Measurements from ENCODE around the gene IGFL4.

Gene IGFL4

DNA sequence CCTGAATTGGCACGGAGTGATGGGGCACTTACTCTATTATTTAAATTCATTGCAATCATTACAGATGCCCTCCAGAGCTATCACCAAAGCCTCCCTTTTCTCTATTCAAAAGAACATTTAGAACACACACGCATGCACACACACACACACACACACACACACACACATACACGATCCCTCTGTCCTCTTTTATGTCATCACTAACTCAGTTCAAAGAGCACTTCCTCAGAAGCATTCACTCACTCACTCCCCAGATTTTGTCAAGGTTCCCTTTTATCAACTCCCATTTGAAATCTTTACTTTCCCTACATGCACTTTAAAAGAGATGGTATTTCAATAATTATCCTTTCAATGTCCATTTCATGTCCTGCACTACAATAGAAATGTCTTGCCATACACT lies 22.4 kb upstream of the IGFL4 start:
- no peak for DNase-seq (ENCODE audit: low read depth)

DNA sequence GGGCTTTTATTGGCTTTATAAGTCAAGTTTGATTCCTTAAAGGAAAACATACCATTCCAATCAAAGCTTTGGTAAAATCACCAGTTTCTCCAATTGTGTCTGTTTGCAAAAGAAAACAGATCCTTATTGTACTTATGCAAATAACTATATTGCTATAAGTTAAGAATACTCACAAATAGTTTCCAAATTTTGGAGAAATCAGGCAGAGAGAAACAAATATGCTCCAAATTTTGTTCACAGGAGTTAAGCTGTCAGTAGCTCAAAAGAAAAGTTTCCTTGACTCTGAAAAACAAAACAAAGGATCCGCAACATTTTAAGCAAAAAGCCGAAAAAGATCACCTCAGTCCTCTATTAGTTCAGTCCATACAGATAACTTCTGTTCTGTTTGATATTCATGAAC lies 19.2 kb upstream of the IGFL4 start:
- DNase-seq (ENCODE audit: low read depth): no peak

DNA sequence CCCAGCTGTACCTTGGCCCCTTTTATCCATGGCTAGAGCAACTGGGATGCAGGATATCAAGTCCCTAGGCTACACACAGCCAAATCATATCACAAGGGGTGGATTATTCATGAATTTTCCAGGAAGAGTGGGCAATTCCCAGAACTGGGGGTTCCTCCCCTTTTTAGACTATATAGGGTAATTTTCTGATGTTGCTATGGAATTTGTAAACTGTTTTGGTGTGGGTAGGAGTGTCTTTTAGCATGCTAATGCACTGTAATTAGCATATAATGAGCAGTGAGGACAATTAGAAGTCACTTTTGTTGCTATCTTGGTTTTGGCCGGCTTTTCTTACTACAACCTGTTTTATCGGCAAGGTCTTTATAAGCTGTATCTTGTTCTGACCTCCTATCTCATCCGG lies 18.0 kb upstream of the IGFL4 start:
- DNase-seq (ENCODE audit: low read depth): no peak

DNA sequence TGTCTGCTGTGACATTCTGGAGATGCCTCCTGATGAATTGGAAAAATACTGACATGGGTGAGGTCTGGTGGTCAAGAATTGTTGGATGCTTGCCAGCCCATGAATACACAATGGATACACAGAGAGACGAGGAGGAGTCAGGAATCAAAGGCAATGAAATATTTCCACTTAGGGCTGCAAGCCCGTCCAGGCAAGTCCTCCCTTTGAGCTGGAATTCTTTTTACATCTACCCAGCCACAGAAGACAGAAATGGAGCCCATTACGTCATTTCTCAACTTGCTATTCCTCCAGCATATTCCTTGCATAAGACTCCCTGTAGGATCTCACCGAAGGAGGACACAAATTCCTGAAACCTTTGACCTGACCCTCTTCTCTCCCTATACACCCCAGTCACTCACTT lies 15.7 kb upstream of the IGFL4 start:
- no peak for DNase-seq (ENCODE audit: low read depth)

DNA sequence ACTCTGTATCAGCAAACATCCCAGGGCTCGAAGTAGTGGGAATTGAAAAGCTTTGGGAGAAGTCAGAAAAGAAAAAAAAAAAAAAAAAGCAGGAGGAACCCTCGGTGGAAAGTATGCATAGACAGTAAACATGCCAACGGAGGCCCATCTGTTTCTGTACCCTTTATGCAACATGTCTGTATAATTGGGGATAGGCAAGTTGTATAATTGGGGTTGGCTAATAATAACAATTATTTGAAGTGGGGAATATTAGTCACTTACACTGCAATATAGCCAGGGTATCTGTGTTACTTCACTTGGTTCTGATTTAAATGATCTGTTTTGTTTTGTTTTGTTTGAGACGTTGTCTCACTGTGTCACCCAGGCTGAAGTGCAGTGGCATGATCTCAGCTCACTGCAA lies 12.1 kb upstream of the IGFL4 start:
- DNase-seq (ENCODE audit: low read depth): no peak

DNA sequence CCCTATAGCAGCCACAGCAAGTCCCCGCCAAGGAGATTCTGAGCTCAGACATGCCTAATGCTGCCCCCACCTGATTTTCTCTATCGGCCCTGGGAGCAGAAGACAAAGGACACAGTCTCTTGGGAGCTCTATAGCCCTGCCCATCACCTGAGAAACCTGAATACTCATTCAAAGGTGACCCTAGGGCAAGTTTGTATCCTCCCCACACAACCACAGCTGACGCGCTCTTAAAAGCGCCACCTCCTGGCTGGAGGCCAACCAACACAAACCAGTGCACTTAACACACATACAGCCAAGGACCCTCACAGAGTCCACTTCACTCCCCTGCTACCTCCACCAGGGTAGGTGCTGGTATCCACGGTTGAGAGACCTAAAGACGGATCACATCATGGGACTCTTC lies 8.8 kb upstream of the IGFL4 start:
- DNase-seq (ENCODE audit: low read depth): no peak

DNA sequence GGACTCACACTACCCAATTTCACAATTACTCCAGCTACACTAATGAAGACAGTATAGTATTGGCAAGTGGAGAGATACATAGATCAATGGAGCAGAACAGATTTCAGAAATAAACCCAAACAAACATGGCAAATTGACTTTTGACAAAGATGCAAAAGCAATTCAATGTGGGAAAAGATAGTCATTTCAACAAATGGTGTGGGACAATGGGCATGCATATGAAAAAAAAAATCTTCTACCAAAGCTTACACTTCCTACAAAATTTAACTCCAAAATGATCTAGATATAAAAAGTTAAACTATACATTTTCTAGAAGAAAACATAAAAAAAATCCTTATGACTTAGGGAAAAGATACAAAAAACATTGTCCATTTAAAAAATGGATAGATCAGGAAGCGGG lies 2.7 kb upstream of the IGFL4 start:
- DNase-seq (ENCODE audit: low read depth): no peak

DNA sequence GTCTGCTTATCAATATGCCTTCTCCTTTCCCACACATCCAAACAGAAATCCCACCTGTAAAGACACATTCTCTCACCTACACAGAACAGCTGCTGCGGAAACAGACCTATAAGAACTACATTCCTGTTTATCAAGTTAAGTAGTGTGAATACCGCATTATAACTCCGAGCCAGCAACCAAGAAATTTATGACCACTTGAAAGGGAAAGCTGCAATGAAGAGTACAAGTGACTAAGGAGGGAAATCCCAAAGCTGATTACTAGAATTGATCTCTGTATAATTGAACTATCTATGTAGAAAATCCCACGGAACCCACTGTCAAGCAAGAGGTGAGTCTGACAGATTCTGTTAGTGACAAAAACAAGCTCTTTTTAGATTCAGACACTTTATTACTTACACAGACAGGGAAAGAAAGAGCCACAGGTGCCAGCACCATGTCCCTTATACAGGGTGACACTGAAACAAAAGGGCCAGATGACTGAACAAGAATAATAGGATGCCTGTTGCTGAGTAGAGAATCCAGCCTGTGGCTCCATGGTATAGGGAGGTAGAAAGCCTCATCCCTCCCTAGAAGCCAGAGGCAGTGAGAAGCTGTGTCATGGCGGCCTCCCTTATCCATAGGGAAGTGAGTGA lies 1.6 kb upstream of the IGFL4 start:
- no peak for DNase-seq (ENCODE audit: low read depth)

DNA sequence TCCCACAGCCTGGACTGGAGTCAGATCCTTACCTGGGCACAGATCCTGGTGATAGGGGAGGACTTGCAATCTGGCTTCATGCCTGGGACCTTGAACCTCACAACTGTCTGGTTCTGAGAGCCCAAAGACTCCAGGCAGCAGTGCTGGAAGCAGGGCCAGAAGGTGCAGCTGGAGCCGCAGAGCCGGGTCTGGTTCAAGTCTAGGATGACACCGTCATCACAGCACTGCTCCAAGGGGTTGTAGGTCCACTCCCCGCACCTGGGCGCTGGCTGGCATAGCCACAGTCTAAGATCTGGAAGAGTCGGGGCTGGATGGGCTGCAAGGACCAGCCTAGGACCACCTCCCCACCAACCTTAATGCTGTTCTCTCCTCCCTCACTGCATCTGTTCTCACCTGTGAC lies 677 bp downstream of the IGFL4 start:
- no peak for DNase-seq (ENCODE audit: low read depth)

DNA sequence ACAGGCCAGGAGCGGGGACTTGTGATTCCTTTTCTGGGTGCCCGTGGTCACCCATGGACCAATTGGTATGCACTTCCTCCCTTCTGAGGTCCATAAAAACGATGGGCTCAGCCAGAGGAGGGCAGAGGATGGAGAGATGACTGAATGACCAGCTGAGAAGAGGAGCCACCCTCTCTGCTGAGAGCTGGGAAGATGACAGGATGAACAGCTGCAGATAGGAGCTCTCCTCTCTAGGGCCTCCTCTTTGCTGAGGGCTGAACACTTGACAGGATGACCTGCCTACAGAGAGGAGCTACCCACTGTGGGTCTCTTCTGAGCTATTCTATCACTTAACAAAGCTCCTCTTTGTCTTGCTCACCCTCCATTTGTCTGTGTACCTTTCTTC lies 4.1 kb downstream of the IGFL4 start:
- DNase-seq (ENCODE audit: low read depth): no peak

DNA sequence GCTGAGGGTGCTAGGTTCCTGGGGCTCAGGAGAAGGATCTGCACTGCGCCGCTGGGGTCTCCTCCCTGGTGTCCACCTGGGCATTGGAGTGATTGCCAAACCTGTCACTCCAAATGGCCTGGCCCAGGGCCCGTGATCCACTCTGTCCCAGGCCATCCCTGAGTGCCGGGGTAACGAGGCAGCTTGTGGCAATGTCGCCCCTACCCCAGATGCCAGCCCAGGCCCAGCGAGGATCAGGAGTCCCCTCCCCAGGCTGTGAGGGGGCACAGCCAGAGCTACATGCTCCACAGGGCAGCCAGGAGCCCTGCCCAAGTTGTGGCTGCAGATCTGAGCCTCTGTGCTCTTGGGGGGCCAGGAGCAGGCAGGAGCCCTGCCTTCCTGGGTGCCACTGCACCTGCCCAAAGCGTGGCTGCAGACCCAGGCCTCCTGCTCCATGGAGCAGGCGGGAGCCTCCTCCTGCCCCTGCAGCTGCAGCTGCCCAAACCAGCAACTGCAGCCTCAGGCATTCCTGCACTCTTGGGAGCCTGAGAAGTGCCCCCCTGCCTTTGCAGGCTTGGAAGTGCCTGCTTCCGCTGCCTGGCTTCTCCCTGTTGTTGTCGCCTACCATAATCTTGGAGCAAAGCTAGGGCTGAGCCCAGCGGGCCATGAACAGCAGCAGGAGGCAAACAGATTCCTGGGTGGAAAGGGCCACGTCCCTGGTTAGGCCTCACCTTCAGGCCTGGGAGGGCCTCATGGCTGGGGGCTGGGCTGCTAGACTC lies 4.6 kb downstream of the IGFL4 start:
- DNase-seq (ENCODE audit: low read depth): no peak

DNA sequence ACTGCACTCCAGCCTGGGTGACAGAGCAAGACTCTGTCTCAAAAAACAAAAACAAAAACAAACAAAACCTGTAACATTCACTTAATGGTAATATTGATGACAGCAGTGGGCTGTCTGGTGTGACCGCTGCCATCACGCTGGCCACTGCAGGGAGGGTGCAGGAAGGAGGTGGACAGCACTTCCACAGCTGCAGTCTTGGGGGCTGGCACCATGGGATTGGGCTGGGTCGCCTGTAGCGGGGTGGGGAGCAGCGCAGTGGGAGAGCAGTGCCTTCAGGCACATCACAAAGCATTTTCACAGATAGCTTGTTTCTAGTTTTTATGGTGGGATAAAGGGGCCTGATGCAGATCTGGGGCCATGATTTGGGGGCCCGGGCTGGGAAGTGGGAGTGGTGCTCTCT lies 5.3 kb downstream of the IGFL4 start:
- DNase-seq (ENCODE audit: low read depth): no peak

DNA sequence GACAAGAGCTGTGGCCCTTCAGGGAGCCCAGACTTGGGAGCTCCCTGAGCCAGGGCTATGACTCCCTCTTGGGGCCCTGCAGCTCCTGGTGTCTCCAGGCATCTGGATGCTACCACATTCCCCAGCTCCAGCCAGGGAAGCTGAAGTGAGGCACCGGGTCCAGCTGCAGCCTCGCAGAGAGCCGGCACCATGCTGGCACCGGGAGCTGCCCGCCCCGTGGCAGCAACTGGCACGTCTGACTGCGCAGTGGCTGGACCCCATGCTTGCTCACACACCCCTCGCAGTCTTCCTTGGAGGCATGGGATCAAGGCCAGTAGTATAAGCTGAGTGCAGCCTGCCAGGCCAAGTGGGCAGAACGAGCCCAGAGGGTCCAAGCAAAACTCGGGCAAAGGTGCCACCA lies 7.4 kb downstream of the IGFL4 start:
- no peak for DNase-seq (ENCODE audit: low read depth)

DNA sequence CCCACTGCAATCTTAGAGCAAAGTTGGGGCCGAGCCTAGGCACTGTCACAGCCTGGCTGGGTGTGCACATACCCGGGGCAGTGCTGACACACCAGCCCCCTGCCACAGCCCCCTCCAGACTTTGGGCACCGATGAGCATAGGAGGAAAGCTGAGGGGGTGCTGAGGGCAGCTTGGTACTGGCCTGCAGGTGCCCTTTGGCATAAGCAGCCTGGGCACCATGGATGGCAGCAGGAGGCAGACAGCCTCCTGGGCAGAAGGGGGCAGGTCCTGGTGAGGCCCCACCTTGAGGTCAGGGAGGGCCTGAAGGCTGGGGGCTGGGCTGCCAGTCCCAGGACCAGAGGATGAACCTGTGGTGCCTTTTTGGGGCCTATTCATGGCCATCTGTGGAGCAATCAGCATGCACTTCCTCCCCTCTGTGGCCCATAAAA lies 8.2 kb downstream of the IGFL4 start:
- no peak for DNase-seq (ENCODE audit: low read depth)

DNA sequence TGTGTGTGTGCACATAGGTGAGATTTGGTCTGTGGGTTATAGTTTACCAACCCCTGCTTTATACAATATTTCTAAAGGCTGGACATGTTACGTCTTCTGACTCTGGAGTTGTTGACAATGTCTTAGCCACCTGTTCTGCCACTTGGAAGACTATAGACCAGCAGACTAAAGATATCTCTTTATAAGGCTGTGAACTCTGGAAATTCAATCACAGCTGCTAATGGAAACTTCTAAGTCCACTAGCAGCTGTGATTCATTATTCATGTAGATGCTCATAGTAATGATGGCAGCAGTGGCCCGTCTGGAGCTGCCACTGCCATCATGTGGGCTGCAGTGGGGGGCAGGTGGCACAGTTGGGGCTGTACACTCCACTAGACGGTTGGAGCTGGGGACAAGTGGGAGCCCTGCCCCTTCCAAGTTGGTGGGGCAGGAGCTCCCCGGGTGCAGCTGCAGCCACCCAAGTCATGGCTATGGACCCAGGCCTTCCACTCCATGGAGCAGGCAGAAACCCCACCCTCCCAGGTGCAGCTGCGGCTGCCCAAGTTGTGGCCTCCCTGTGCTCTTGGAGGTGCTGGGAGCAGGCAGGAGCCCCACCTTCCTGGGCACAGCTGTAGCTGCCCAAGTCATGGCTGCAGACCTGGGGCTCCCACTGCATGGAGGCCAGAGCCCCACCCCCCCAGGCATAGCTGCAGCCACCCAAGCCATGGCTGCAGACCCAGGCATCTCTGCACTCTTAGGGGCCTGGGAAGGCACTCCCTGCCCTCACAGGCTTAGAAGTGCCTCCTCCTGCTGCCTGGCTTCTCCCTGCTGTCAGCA lies 8.8 kb downstream of the IGFL4 start:
- DNase-seq (ENCODE audit: low read depth): no peak

DNA sequence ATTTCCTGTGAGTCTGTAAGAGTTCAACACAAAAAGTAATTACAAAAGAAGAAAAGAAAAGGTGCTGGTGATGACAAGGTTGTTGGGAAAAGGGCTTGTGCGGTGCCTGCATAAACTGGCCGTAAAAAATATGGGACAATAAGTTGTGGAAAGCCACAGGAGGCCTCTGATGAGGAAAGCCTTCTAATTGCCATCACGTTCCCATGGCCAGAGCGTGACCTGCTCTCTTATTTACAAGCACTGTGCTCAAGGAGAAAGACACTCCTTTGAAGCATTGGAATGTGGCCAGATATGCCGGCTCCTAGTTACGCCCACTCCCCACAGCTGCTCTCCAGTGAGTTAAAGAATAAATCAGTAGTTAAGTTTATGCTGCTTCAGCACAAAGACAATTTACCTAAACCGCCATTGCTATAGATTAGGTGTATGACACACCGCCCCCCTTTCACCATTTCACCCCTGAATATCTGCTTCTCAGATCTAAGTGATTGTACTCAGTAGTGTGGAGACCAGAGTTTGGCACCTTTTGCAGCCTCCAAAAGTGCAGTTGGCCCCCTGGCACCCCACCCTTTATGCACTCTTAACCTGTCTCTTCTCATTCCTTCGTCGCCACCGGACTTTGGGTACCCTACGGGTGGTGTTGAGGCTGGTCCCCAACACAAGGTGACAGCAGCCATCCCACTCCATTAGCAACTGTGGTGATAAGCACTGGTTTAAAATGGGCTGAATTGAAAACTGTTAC lies 9.8 kb downstream of the IGFL4 start:
- no peak for DNase-seq (ENCODE audit: low read depth)

DNA sequence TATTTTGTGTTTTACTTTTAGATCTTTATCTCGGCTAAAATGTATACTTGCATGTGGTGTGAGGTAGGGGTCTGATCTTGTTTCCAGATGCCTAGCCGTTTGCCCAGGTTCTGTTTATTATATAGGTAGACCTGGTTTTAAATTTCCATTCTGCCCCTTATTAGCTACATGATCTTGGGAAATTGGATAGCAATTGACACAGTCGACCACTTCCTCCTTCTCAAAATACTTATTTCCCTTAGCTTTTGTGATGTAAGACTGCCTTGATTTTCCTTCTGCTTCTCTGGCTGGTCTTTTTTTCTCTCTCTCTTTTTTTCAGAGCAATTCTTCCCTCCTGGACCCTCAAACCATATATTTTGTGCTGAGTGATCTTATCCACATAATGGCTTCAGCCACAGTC lies 15.0 kb downstream of the IGFL4 start:
- DNase-seq (ENCODE audit: low read depth): no peak

DNA sequence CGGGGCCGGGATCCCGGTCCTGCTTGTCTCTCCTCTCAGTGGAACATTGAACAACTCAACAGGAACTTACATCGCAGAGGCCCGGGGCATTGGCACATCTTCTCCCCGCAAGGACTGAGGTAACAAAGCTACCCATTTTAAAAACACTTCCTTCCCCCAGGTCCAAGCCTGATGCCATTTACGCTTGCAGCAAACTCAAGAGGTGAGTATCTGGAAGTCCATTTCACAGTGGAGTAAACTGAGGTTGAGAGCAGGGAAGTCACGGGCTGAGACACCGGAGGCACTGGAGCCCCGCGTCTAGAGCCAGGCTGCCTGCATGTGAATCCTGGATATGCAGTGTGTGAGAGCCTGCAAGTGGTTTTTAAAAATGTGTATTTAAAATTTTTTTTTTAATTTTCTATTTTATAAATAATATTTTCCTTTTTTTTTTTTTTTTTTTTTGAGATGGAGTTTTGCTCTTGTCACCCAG lies 17.5 kb downstream of the IGFL4 start:
- no peak for DNase-seq (ENCODE audit: low read depth)

DNA sequence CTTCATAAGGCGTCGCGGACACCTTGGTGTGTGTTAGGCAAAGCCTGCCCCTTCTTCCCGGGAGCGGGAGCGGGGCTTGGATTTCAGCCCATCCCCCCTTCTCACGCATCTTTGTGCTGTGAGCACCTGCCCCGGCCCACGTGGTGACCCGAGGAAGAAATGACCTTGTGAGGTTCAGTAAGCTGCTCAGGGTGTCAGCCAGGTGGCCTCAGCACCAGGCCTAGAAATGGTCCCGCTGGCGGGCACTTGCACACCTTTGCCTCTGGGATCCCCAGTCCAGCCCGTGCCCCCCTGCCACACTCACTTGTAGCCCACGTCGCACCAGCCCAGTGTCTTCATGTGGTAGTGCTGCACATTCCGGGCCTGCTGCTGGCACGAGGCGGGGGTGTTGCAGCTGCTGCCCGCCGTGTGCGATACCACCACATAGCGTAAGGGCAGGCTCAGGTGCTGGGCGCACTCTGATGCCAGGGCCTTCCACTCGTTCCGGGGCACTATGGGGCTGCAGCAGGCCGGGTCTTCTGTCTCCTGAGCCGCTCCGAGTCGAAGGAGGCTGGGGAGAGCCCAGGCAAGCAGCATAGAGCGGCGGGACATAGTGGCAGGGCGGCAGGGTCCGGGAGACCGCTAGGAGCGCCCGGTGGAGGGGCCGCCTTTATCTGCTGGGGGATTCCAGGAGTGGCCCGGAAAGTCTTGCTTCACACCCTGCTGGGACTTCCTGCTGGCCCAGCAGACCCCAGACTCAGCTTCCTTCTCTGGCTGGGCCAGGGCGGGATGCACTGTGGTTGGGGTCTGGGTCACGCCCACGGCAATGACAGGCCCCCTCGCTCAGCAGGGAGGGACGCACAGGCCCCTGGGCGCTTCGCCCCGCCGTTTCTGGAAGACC lies 18.1 kb downstream of the IGFL4 start, which contains the start of gene PGLYRP1:
Gene PGLYRP1, minus strand, starts transcription at position 623 of the 880 bp plus-strand sequence. Its CDS starts 32 bp downstream, at position 591.
- DNase-seq (ENCODE audit: low read depth): no peak

DNA sequence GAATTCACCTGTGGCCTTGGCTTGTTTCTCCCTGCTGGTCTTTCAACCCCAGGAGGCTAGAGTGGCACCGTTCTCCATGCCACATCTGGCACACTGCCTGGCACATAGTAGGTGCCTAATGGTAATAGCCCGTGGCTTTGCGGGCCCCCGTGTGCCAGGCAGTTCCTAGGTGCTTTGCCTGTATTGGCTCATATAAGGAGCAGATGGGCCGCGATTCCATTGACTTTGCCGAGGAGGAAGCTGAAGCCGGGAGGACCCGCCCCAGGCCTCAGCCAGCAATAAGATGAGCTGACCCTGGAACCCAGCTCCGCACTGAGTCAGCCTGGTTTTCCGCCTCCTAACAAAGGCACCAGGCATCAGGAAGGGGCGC lies 18.8 kb downstream of the IGFL4 start:
- no peak for DNase-seq (ENCODE audit: low read depth)

DNA sequence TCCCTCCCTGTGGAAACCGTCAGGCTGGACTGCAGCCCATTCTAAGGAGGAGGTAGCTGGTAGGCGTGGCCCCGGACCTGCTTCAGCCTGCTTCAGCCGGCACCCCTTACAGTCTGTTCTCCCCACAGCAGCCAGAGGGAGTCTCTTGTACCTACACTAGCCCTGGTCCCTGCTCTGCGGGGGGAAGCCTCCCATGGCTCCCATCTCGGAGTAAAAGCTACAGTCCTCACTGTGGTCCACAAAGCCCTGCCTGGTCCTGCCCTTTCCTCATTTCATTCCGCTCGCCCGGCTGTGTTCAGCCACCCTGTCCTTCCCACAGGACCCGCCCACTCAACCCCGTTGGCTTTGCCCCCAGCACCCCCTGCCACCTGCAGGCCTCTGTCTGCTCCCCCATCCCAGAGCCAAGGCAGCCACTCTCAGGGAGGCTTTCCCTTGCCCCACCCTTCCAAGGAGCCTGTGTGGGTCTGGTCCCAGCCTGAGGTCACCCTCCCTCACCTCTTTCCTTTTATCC lies 19.2 kb downstream of the IGFL4 start:
- no peak for DNase-seq (ENCODE audit: low read depth)
